ENCODE results near the gene NLRC5. TPM values are rescaled to one million over a fixed set of nuclear protein-coding genes. Genes with fewer than 3 reads are reported as not detected.

Gene NLRC5
- total RNA-seq, 2 experiments from 2014 or later = 199 to 305 TPM

DNA sequence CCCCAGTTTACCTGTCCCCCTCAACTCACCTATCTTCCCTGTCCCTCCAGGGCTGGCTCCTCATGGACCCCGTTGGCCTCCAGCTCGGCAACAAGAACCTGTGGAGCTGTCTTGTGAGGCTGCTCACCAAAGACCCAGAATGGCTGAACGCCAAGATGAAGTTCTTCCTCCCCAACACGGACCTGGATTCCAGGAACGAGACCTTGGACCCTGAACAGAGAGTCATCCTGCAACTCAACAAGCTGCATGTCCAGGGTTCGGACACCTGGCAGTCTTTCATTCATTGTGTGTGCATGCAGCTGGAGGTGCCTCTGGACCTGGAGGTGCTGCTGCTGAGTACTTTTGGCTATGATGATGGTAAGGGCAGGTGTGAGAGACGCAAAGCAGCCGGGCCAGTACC, 31.3 kb downstream of the NLRC5 start:
- no peak overlapping the region for H2AFZ ChIP-seq (ENCODE audit: low read length)
- ChIA-PET POLR2A (interaction anchor here (3.1 kb wide), 1 partner anchor 10 kb away, joined by 15 read pairs; no protein-coding TSS in a partner anchor), CTCF (ENCODE audit: unreplicated experiment) (no interaction called here)
- no peak overlapping the region for H3K27ac ChIP-seq (ENCODE audit: low read depth, low read length, poor library complexity, severe bottlenecking)
- no TSS peak for BruUV-seq (replicated peaks)
- H4K20me1 ChIP-seq (ENCODE audit: insufficient read depth, low read length) = no peaks in the 10 kb centered on the region
- H3K9me3 ChIP-seq (ENCODE audit: low read length) = no peaks in the 10 kb centered on the region
- DNase-seq (ENCODE audit: low spot score) = no peak
- intact Hi-C loops (cut with micrococcal nuclease; ENCODE audit: unreplicated experiment) = no loop called here
- no peak overlapping the region for H3K4me2 ChIP-seq (ENCODE audit: low read length)
- peaks cover 97% of the 10 kb centered on the region for H3K36me3 ChIP-seq (ENCODE audit: insufficient read depth, low read length)
- TF ChIP-seq, protein P1, sequence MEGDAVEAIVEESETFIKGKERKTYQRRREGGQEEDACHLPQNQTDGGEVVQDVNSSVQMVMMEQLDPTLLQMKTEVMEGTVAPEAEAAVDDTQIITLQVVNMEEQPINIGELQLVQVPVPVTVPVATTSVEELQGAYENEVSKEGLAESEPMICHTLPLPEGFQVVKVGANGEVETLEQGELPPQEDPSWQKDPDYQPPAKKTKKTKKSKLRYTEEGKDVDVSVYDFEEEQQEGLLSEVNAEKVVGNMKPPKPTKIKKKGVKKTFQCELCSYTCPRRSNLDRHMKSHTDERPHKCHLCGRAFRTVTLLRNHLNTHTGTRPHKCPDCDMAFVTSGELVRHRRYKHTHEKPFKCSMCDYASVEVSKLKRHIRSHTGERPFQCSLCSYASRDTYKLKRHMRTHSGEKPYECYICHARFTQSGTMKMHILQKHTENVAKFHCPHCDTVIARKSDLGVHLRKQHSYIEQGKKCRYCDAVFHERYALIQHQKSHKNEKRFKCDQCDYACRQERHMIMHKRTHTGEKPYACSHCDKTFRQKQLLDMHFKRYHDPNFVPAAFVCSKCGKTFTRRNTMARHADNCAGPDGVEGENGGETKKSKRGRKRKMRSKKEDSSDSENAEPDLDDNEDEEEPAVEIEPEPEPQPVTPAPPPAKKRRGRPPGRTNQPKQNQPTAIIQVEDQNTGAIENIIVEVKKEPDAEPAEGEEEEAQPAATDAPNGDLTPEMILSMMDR (conservative IDR thresholded peaks at IDR 0.05; ENCODE audit: low read length) = no peak
- TF ChIP-seq EZH2phosphoT487 (IDR thresholded peaks at IDR 0.05; ENCODE audit: borderline replicate concordance, low read depth, low read length) = no peak
- no peaks in the 10 kb centered on the region for H3K4me1 ChIP-seq (ENCODE audit: insufficient read depth, low read length, poor library complexity, severe bottlenecking)
- no peaks in the 10 kb centered on the region for H3K9me2 ChIP-seq (ENCODE audit: insufficient read depth, low read length)
- H3K79me2 ChIP-seq (ENCODE audit: insufficient read depth, low read depth, low read length) = 0 out of 2 replicates have a peak, but pooled peaks cover 6% of the 10 kb centered on the region
- no peak overlapping the region for H3K4me3 ChIP-seq (ENCODE audit: low read depth, low read length, poor library complexity, severe bottlenecking)

DNA sequence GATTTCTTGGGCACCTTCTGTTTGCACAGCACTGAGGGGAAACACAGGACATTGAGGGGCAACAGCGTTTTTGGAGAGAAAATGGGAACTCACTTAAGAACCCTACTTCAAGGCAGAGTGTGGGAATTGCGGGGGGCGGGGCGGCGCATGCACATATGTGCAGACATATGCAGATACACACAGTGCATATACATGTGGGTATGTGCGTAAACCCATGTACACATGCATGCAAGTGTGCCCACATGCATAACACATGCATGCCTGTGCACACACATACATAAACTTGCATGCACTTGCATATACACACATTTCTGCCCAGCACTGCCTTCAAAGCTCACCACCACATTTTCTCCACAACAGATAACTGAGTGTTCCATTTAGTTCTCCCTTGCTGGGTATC, 32.4 kb downstream of the NLRC5 start:
- H3K27ac ChIP-seq (ENCODE audit: low read depth, low read length, poor library complexity, severe bottlenecking) = no peak overlapping the region
- no TSS peak for BruUV-seq (replicated peaks)

DNA sequence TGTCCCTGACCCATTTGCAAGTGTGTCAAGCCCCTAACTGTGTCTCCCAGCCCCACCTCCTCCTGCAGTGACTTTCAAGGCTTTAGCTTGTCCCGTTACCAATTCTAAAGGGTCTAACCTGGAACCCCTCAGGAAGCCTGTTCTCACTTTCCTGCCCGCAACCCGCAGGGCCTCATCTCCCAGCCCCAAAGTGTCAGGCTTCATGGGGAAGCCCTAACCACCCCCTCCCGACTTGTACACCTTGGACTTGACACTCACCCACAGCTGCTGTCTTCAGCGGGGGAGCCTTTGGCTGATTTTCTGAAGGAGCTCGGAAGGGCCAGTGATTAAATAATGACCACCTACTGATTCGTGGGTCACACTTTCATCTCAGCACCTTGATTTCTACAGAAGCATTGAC, 33.1 kb downstream of the NLRC5 start:
- ChIA-PET POLR2A (interaction anchor here (0.8 to 3.1 kb wide), 3 partner anchors 9 to 13 kb away, joined by 3 to 15 read pairs (median 3); no protein-coding TSS in a partner anchor), CTCF (ENCODE audit: unreplicated experiment) (no interaction called here)
- H3K27ac ChIP-seq (ENCODE audit: low read depth, low read length, poor library complexity, severe bottlenecking) = no peak overlapping the region
- no peaks in the 10 kb centered on the region for H4K20me1 ChIP-seq (ENCODE audit: insufficient read depth, low read length)
- H3K4me2 ChIP-seq (ENCODE audit: low read length) = no peak overlapping the region
- no peak for TF ChIP-seq EZH2phosphoT487 (IDR thresholded peaks at IDR 0.05; ENCODE audit: borderline replicate concordance, low read depth, low read length)
- TF ChIP-seq, protein P1 (conservative IDR thresholded peaks at IDR 0.05; ENCODE audit: low read length) = no peak
- H3K4me1 ChIP-seq (ENCODE audit: insufficient read depth, low read length, poor library complexity, severe bottlenecking) = peaks cover 1% of the 10 kb centered on the region
- H3K9me2 ChIP-seq (ENCODE audit: insufficient read depth, low read length) = no peaks in the 10 kb centered on the region
- H3K36me3 ChIP-seq (ENCODE audit: insufficient read depth, low read length) = peaks cover 100% of the 10 kb centered on the region
- H3K9me3 ChIP-seq (ENCODE audit: low read length) = no peaks in the 10 kb centered on the region
- no peaks in the 10 kb centered on the region for H3K79me2 ChIP-seq (ENCODE audit: insufficient read depth, low read depth, low read length)
- H3K4me3 ChIP-seq (ENCODE audit: low read depth, low read length, poor library complexity, severe bottlenecking) = no peak overlapping the region
- intact Hi-C loops (cut with micrococcal nuclease; ENCODE audit: unreplicated experiment) = no loop called here
- no peak for DNase-seq (ENCODE audit: low spot score)
- H2AFZ ChIP-seq (ENCODE audit: low read length) = no peak overlapping the region
- BruUV-seq (replicated peaks) = no TSS peak

More for the DNA sequence above, 32.4 kb downstream of the NLRC5 start:
- Histone ChIP-seq H3K9me2 (ENCODE audit: insufficient read depth, low read length) (no peaks in the 10 kb centered on the region), H3K4me3 (ENCODE audit: low read depth, low read length, poor library complexity, severe bottlenecking) (no peak overlapping the region), H3K36me3 (ENCODE audit: insufficient read depth, low read length) (peaks cover 100% of the 10 kb centered on the region), H3K4me1 (ENCODE audit: insufficient read depth, low read length, poor library complexity, severe bottlenecking) (no peaks in the 10 kb centered on the region), H3K9me3 (ENCODE audit: low read length) (no peaks in the 10 kb centered on the region), H3K79me2 (ENCODE audit: insufficient read depth, low read depth, low read length) (0 out of 2 replicates have a peak, but pooled peaks cover 6% of the 10 kb centered on the region), H2AFZ (ENCODE audit: low read length) (no peak overlapping the region), H3K4me2 (ENCODE audit: low read length) (no peak overlapping the region), H4K20me1 (ENCODE audit: insufficient read depth, low read length) (no peaks in the 10 kb centered on the region)
- TF ChIP-seq, protein P1 (conservative IDR thresholded peaks at IDR 0.05; ENCODE audit: low read length) = no peak
- TF ChIP-seq EZH2phosphoT487 (IDR thresholded peaks at IDR 0.05; ENCODE audit: borderline replicate concordance, low read depth, low read length) = no peak
- no peak for DNase-seq (ENCODE audit: low spot score)
- ChIA-PET CTCF (ENCODE audit: unreplicated experiment) (no interaction called here), POLR2A (interaction anchor here (3.1 kb wide), 1 partner anchor 11 kb away, joined by 15 read pairs; no protein-coding TSS in a partner anchor)
- intact Hi-C loops (cut with micrococcal nuclease; ENCODE audit: unreplicated experiment) = no loop called here
